Kidney glomerular epithelial cell (primary cell): ENCODE measurements around the gene CD74.

Experiments
- DNase-seq: peaks from one replicate; lab custom pipeline; 2025; lab: John Stamatoyannopoulos, UW

The CD74 gene

GRCh38 chr5:150396267-150396666 lies 16.4 kb downstream of the CD74 start:
- no peak for DNase-seq

GRCh38 chr5:150395688-150395975 lies 17.1 kb downstream of the CD74 start:
- DNase-seq = no peak

GRCh38 chr5:150394912-150395687 lies 17.6 kb downstream of the CD74 start:
- no peak for DNase-seq

- no peak for DNase-seq
These were observed 18.6 kb downstream of the CD74 start for GRCh38 chr5:150394131-150394530.

- no peak for DNase-seq
These were observed 19.5 kb downstream of the CD74 start for GRCh38 chr5:150393096-150393645.

GRCh38 chr5:150392680-150393079 lies 20.0 kb downstream of the CD74 start:
- DNase-seq = no peak

- DNase-seq = no peak
These were observed 20.7 kb downstream of the CD74 start for GRCh38 chr5:150391986-150392385.

GRCh38 chr5:150391064-150391834 lies 21.5 kb downstream of the CD74 start:
- no peak for DNase-seq

- no peak for DNase-seq
These were observed 23.0 kb downstream of the CD74 start for GRCh38 chr5:150389531-150390266.

- no peak for DNase-seq
These were observed 26.5 kb downstream of the CD74 start for GRCh38 chr5:150386024-150386855.

GRCh38 chr5:150384701-150385100 lies 28.0 kb downstream of the CD74 start:
- DNase-seq = no peak

- DNase-seq = peak; percentile 77
These were observed 34.6 kb downstream of the CD74 start for GRCh38 chr5:150377964-150378694.

GRCh38 chr5:150376799-150377771 lies 35.6 kb downstream of the CD74 start:
- DNase-seq = peak; percentile 14

GRCh38 chr5:150374651-150375050 lies 38.1 kb downstream of the CD74 start:
- no peak for DNase-seq

GRCh38 chr5:150372639-150373038 lies 40.1 kb downstream of the CD74 start:
- no peak for DNase-seq

GRCh38 chr5:150368526-150368925 lies 44.2 kb downstream of the CD74 start:
- DNase-seq = no peak

- DNase-seq = no peak
These were observed 48.7 kb downstream of the CD74 start for GRCh38 chr5:150364004-150364403.

GRCh38 chr5:150363185-150363584 lies 49.5 kb downstream of the CD74 start:
- no peak for DNase-seq

GRCh38 chr5:150361301-150361700 lies 51.4 kb downstream of the CD74 start:
- no peak for DNase-seq
